Activated CD4-positive, alpha-beta memory T cell treated with anti-CD3 and anti-CD28 coated beads for 36 hours (primary cell): ENCODE results near the gene CDCA8. TPM values are rescaled to one million over a fixed set of nuclear protein-coding genes. Genes with fewer than 3 reads are reported as not detected.

ENCODE experiments used
- CTCF ChIA-PET: fragments of 350-600 bp; sonication (Branson Sonifier 250); formaldehyde crosslinking; loops from one replicate; lab custom pipeline; 2021; ENCODE audit warnings: antibody characterized with exemption, inconsistent platforms; lab: Charles Lee
- POLR2A ChIA-PET: fragments of 350-600 bp; sonication (Branson Sonifier 250); formaldehyde crosslinking; loops from one replicate; lab custom pipeline; 2021; ENCODE audit warnings: antibody characterized with exemption; lab: Charles Lee
- DNase-seq: peaks from one replicate; pipeline ENCODE4 v3.0.0-alpha.2; 2020
- H3K27ac Mint-ChIP-seq: one replicate; pipeline ENCODE4 v1.8.0; 2021; ENCODE audit warnings: mixed read lengths
- H3K27me3 Mint-ChIP-seq: one replicate; pipeline ENCODE4 v1.8.0; 2021; ENCODE audit warnings: mixed read lengths
- H3K36me3 Mint-ChIP-seq: one replicate; pipeline ENCODE4 v1.8.0; 2021; ENCODE audit warnings: mixed read lengths
- H3K4me1 Mint-ChIP-seq: one replicate; pipeline ENCODE4 v1.8.0; 2021; ENCODE audit warnings: low read depth, mixed read lengths
- H3K4me3 Mint-ChIP-seq: one replicate; pipeline ENCODE4 v1.8.0; 2021; ENCODE audit warnings: mild to moderate bottlenecking, mixed read lengths
- H3K9me3 Mint-ChIP-seq: one replicate; pipeline ENCODE4 v1.8.0; 2021; ENCODE audit warnings: mixed read lengths
- intact Hi-C: fragments of 100-400 bp; cut with micrococcal nuclease; formaldehyde crosslinking; loops from one replicate; pipeline ENCODE4 v1.15.1; 2023
- total RNA-seq, 2 experiments: library from RNA; stranded (reverse); gene quantifications; one replicate each; pipeline ENCODE4 v1.2.3, GENCODE V29; 2021

CDCA8 gene
- total RNA-seq, 2 experiments from 2014 or later, result 55.0 to 56.0 TPM

DNA sequence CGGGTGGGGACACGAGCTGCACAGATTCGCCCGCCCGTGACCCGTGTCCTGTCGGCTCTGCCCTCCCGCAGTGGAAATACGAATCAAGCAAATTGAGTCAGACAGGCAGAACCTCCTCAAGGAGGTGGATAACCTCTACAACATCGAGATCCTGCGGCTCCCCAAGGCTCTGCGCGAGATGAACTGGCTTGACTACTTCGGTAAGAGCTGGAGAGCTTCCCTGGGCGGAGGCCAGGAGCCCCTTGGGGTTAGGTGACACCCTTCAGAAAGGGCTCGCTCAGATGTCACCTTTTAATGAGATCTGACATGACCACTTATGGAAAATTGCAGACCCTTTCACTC lies 489 bp downstream of the CDCA8 start:
- H3K36me3 Mint-ChIP-seq, result peaks cover 38% of the 10 kb centered on the region

DNA sequence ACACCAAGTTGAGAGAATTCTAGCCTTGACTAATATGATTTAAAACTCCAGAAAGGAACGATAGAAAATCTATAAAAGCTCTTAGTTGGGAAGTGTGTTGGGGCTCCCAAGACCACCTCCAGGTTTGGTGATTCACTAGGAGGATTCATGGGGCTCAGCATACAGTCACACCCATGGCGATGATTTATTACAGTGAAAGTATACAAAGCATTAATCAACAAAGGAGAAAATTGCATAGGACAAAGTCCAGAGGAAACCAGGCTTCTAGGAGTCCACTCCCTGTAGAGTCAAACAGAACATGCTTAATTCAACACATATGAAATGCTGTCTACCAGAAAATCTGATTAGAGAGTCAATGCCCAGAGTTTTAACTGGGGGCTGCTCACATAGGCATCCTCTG lies 4.8 kb downstream of the CDCA8 start:
- Mint-ChIP-seq H3K36me3 (peaks cover 59% of the 10 kb centered on the region), H3K27me3 (no peaks in the 10 kb centered on the region), H3K9me3 (no peaks in the 10 kb centered on the region), H3K27ac (no peak overlapping the region), H3K4me1 (peaks cover 17% of the 10 kb centered on the region), H3K4me3 (no peak overlapping the region)
- DNase-seq, result no peak
- intact Hi-C loops, result no loop called here
- POLR2A ChIA-PET, result no interaction called here
- CTCF ChIA-PET, result interaction anchor here (1.3 kb wide), 1 partner anchor 163 kb away, joined by 5 read pairs; no protein-coding TSS in a partner anchor

More for the DNA sequence above, 489 bp downstream of the CDCA8 start:
- no peak for DNase-seq
- intact Hi-C loops, result loop anchor here (1.0 to 5.0 kb wide), 9 partner anchors 46 to 299 kb away; partner anchors contain the start of genes GNL2, MTF1, SF3A3 and SNIP1
- Mint-ChIP-seq H3K9me3 (no peaks in the 10 kb centered on the region), H3K27ac (peak overlapping the region; percentile 88), H3K4me1 (peaks cover 31% of the 10 kb centered on the region), H3K27me3 (no peaks in the 10 kb centered on the region), H3K4me3 (peak overlapping the region; percentile 97)
- CTCF ChIA-PET, result interaction anchor here (1.0 to 5.2 kb wide), 4 partner anchors 73 to 167 kb away, joined by 3 to 47 read pairs (median 6); partner anchors contain the start of genes C1orf122, EPHA10, MTF1 and SNIP1
- POLR2A ChIA-PET, result interaction anchor here (0.8 to 2.2 kb wide), 8 partner anchors 9 to 218 kb away, joined by 3 to 11 read pairs (median 4); partner anchors contain the start of genes C1orf122, GNL2, YRDC and ZC3H12A

DNA sequence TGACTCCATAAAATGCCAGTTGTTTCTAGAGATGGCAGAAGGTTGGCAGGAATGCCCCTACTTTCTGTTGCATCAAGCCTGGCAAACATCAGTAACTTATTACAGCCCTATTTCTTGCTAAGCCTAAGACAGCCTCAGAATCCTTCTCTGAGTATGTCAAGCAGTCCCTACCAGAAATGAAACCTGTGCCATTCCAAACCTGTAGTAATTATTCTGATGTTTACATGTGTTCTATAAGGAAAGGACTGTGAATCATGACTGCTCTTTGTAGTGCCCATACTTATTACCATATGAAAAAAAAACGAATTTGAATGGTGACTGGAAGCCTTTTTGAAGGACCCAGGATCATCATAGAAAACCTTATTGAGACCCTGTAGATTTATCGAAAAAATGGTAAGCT lies 5.4 kb downstream of the CDCA8 start:
- H3K27me3 Mint-ChIP-seq, result no peaks in the 10 kb centered on the region
- no peak for DNase-seq
- CTCF ChIA-PET, result no interaction called here
- POLR2A ChIA-PET, result no interaction called here
- H3K4me1 Mint-ChIP-seq, result peaks cover 17% of the 10 kb centered on the region
- H3K27ac Mint-ChIP-seq, result no peak overlapping the region
- intact Hi-C loops, result no loop called here
- H3K4me3 Mint-ChIP-seq, result no peak overlapping the region
- no peaks in the 10 kb centered on the region for H3K9me3 Mint-ChIP-seq
- peaks cover 62% of the 10 kb centered on the region for H3K36me3 Mint-ChIP-seq

DNA sequence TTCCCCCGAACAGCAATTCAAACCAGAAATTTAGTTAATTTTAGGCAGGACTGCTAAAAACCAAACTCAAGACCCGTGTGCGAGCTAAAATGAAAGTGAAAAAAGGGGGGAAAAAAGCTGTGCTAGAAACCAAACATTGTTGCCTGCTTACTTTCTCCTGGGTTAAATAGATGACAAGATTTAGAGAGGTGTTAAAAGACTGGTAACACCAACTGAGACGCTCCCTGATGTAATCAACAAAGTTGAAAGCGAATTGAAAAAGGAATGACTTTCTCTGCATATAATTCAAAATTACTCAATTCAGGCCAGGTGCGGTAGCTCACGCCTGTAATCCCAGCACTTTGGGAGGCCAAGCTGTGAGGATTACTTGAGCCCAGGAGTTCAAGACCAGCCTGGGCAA lies 6.8 kb downstream of the CDCA8 start:
- no peaks in the 10 kb centered on the region for H3K9me3 Mint-ChIP-seq
- peaks cover 17% of the 10 kb centered on the region for H3K4me1 Mint-ChIP-seq
- no peak overlapping the region for H3K4me3 Mint-ChIP-seq
- peak; percentile 24 for DNase-seq
- intact Hi-C loops, result no loop called here
- ChIA-PET CTCF (interaction anchor here (0.6 to 0.8 kb wide), 2 partner anchors 17 to 93 kb away, joined by 3 read pairs; no protein-coding TSS in a partner anchor), POLR2A (interaction anchor here (1.5 kb wide), 1 partner anchor 221 kb away, joined by 4 read pairs; no protein-coding TSS in a partner anchor)
- H3K36me3 Mint-ChIP-seq, result peaks cover 71% of the 10 kb centered on the region
- H3K27me3 Mint-ChIP-seq, result no peaks in the 10 kb centered on the region
- peak overlapping the region; percentile 42 for H3K27ac Mint-ChIP-seq

DNA sequence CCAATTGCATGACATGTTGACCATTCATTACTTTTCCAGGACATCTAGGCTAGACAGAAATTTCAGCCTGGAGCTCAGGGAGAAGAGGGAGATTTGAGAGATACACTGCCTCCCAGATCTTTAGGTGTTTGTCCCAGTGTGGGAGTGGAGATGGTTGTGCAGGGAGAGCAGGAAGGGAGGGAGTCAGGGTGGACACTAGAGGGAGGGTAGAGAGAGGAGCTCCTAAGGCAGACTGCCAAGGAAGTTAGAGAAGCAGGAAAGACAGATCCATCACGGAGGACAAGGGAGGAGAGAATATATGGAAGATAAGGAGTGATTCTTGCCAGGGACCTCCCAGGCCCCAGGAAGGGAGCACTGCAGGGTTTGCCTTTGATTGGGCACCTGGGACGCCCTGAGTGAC lies 8.7 kb downstream of the CDCA8 start:
- Mint-ChIP-seq H3K4me3 (no peak overlapping the region), H3K27me3 (no peaks in the 10 kb centered on the region), H3K27ac (no peak overlapping the region), H3K36me3 (peaks cover 67% of the 10 kb centered on the region), H3K9me3 (no peaks in the 10 kb centered on the region), H3K4me1 (peaks cover 21% of the 10 kb centered on the region)
- ChIA-PET POLR2A (no interaction called here), CTCF (interaction anchor here (1.1 kb wide), 1 partner anchor 77 kb away, joined by 3 read pairs; no protein-coding TSS in a partner anchor)
- no peak for DNase-seq
- intact Hi-C loops, result no loop called here

DNA sequence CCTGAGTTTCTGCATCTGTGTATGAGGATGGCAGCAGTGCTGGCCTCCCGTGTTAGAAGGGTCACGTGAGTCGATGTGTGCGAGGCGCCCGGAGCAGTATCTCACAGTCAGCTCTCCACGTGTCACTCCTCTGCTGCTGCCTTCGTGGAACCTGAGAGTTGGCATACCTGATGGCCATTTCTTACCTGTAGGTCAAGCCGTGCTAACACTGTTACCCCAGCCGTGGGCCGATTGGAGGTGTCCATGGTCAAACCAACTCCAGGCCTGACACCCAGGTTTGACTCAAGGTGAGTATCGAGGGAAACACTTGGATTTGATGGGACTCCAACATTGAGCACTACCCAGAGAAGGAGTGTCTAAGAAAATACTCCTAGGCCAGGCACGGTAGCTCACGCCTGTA lies 10.7 kb downstream of the CDCA8 start:
- Mint-ChIP-seq H3K27ac (no peak overlapping the region), H3K4me1 (peaks cover 17% of the 10 kb centered on the region), H3K4me3 (no peak overlapping the region), H3K9me3 (no peaks in the 10 kb centered on the region), H3K36me3 (peaks cover 73% of the 10 kb centered on the region), H3K27me3 (no peaks in the 10 kb centered on the region)
- POLR2A ChIA-PET, result no interaction called here
- intact Hi-C loops, result no loop called here
- DNase-seq, result no peak
- CTCF ChIA-PET, result interaction anchor here (1.6 kb wide), 1 partner anchor 157 kb away, joined by 3 read pairs; no protein-coding TSS in a partner anchor

DNA sequence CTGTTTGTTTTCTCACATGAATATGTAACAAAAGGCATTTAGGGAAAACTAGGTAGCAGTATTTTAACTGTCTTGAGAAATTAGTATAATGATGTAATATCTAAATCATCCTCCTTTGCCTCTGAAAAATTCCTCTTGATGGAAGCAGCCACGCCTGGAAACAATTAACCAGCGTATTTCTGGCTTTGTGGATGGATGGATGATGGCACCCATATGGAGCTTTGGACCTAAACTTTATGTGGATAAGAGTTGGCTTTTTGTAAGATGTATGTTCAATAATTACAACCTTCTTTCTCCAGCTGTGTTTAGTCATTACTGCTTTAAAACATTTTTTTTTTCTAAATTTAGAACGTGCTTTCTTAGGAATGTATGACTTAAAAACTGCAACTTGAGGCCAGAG lies 12.7 kb downstream of the CDCA8 start:
- intact Hi-C loops, result no loop called here
- POLR2A ChIA-PET, result interaction anchor here (1.4 kb wide), 1 partner anchor 226 kb away, joined by 3 read pairs; no protein-coding TSS in a partner anchor
- peaks cover 5% of the 10 kb centered on the region for H3K4me1 Mint-ChIP-seq
- no peaks in the 10 kb centered on the region for H3K27me3 Mint-ChIP-seq
- H3K9me3 Mint-ChIP-seq, result no peaks in the 10 kb centered on the region
- peaks cover 75% of the 10 kb centered on the region for H3K36me3 Mint-ChIP-seq
- peak overlapping the region; percentile 46 for H3K27ac Mint-ChIP-seq
- no peak overlapping the region for H3K4me3 Mint-ChIP-seq
- DNase-seq, result no peak
- CTCF ChIA-PET, result interaction anchor here (0.6 kb wide), 1 partner anchor 285 kb away, joined by 3 read pairs; no protein-coding TSS in a partner anchor

DNA sequence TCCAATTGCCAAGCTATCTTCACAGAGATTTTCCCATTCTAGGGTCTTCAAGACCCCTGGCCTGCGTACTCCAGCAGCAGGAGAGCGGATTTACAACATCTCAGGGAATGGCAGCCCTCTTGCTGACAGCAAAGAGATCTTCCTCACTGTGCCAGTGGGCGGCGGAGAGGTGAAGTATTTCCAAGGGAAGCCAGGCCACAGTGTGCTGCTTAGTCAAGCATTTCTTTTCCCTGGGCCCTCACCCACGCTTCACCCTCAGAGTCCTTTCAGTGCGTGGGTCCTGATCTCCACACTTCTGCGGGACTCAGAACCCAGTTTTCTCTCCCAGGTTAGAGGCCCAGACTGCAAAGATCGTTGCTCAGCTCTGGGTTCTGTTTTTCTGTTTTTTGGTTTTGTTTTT lies 13.1 kb downstream of the CDCA8 start:
- CTCF ChIA-PET, result no interaction called here
- Mint-ChIP-seq H3K27ac (peak overlapping the region; percentile 46), H3K27me3 (no peaks in the 10 kb centered on the region), H3K4me1 (peaks cover 5% of the 10 kb centered on the region), H3K9me3 (no peaks in the 10 kb centered on the region), H3K4me3 (no peak overlapping the region), H3K36me3 (peaks cover 70% of the 10 kb centered on the region)
- intact Hi-C loops, result no loop called here
- POLR2A ChIA-PET, result interaction anchor here (1.4 kb wide), 1 partner anchor 226 kb away, joined by 3 read pairs; no protein-coding TSS in a partner anchor
- DNase-seq, result peak; percentile 49

DNA sequence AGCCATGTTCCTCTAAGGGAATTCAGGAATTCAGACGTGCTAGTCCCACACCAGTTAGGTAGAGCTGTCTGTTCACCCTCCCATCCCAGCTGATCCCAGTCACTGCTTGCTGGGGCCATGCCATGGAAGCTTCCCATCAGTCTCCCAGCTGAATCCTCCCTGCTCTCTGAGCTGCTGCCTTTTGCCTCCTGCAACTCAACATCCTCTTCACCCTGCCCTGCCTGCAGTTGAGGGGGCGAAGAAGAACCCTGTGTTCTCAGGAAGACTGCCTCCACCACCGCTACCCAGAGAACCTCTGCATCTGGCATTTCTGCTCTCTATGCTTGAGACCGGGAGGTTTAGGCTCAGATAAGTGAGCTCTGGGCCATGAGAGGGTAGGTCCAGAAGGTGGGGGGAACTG lies 16.2 kb downstream of the CDCA8 start:
- no peak overlapping the region for H3K27ac Mint-ChIP-seq
- peaks cover 46% of the 10 kb centered on the region for H3K36me3 Mint-ChIP-seq
- no peaks in the 10 kb centered on the region for H3K27me3 Mint-ChIP-seq
- intact Hi-C loops, result no loop called here
- H3K9me3 Mint-ChIP-seq, result no peaks in the 10 kb centered on the region
- no peak for DNase-seq
- ChIA-PET POLR2A (no interaction called here), CTCF (no interaction called here)
- H3K4me1 Mint-ChIP-seq, result peaks cover 5% of the 10 kb centered on the region
- no peak overlapping the region for H3K4me3 Mint-ChIP-seq

DNA sequence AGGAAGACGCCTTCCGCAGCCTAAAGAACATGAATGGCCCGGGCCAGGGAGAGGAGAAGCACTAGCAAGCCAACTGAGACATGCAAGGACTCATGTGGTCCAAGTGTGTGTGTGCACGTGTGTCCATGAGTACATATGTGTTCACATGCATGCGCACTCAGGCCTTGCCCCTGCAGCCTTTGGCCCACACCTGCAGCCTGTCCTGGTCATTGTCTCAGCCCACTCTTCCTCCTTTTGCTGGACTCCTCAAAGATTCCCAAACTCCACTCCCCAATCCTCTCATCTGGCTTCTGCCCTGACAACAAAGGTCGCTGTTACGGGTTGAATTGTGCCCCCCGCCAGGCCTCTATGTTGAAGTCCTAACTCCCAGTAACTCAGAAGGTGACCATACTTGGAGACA lies 21.9 kb downstream of the CDCA8 start:
- Mint-ChIP-seq H3K27ac (no peak overlapping the region), H3K4me3 (no peak overlapping the region), H3K4me1 (no peaks in the 10 kb centered on the region), H3K36me3 (peaks cover 5% of the 10 kb centered on the region), H3K9me3 (no peaks in the 10 kb centered on the region), H3K27me3 (no peaks in the 10 kb centered on the region)
- intact Hi-C loops, result no loop called here
- ChIA-PET POLR2A (no interaction called here), CTCF (no interaction called here)
- no peak for DNase-seq

DNA sequence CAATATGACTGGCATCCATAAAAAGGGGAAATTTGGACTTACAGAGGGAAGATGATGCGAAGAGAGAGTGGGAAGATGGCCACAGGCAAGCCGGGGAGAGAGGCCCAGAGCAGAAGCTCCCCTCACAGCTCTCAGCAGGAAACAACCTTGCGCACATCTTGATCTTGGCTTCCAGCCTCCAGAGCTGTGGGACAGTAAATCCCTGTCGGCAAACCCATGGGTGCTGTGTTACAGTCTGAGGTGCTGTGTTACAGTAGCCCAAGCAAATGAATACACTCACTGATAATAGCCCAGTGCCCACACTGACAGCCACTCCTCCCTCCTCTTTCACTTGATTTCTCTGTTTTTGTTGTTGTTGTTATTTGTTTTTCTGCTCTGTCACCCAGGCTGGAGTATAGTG lies 22.4 kb downstream of the CDCA8 start:
- no peaks in the 10 kb centered on the region for H3K27me3 Mint-ChIP-seq
- no peak overlapping the region for H3K27ac Mint-ChIP-seq
- no peaks in the 10 kb centered on the region for H3K9me3 Mint-ChIP-seq
- H3K4me1 Mint-ChIP-seq, result no peaks in the 10 kb centered on the region
- intact Hi-C loops, result no loop called here
- CTCF ChIA-PET, result no interaction called here
- H3K36me3 Mint-ChIP-seq, result peaks cover 1% of the 10 kb centered on the region
- DNase-seq, result no peak
- POLR2A ChIA-PET, result no interaction called here
- no peak overlapping the region for H3K4me3 Mint-ChIP-seq

DNA sequence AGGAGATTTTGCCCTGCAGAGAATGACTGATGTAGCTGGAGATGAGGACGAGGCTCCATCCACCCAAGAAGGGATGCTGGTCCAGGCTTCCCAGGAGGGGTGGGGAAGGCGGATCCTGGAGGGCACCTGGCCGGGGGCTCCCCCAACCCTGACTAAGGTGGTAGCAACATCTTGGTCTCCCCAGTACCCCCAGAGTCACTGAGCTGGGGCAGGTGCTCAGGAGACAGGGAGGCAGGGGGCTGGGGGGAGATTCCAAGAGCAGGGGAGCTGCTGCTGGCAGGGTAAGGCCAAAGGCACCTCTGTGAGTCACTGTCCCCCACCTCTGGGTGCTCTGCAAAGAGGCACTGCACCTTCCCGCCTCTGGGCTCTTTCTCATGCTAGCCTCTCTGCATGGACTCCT lies 24.0 kb downstream of the CDCA8 start:
- Mint-ChIP-seq H3K27me3 (no peaks in the 10 kb centered on the region), H3K9me3 (no peaks in the 10 kb centered on the region), H3K36me3 (no peaks in the 10 kb centered on the region), H3K27ac (no peak overlapping the region), H3K4me3 (no peak overlapping the region), H3K4me1 (no peaks in the 10 kb centered on the region)
- no peak for DNase-seq
- intact Hi-C loops, result no loop called here
- CTCF ChIA-PET, result no interaction called here
- POLR2A ChIA-PET, result no interaction called here

DNA sequence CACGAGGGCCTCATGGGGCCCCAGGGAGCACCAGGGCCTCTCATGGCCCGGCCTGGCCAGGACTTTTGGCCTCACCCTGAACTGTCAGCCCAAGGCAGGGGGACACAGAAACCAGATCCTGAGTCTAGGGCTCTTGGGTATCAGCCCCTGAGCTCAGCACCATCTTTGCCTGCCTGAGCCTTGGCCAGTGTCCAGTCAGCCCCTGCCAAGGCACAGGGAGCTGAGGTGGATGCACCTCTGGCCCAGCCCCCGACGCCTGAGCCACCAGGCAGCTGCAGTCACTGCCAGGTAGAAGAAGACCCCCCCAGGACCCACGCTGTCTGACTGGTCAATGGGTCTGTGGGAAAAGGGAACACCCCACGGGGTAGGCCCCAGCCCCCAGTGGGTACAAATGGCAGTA lies 25.3 kb downstream of the CDCA8 start:
- Mint-ChIP-seq H3K27me3 (no peaks in the 10 kb centered on the region), H3K4me3 (no peak overlapping the region), H3K9me3 (no peaks in the 10 kb centered on the region), H3K4me1 (no peaks in the 10 kb centered on the region), H3K36me3 (no peaks in the 10 kb centered on the region), H3K27ac (no peak overlapping the region)
- ChIA-PET CTCF (no interaction called here), POLR2A (interaction anchor here (1.0 kb wide), 1 partner anchor 10 kb away, joined by 3 read pairs; no protein-coding TSS in a partner anchor)
- DNase-seq, result no peak
- intact Hi-C loops, result no loop called here
